ENCODE measurements around the gene BCL2L13.

GRCh38 chr22:17695986-17696385 is 57.4 kb downstream of the BCL2L13 start:
- TF ChIP-seq CTCF (IDR thresholded peaks at IDR 0.05): no peak
- TF ChIP-seq POLR2A (IDR thresholded peaks at IDR 0.05): no peak

Data from uterus (tissue), 2 donors.